HepG2 (cell line): Measurements from ENCODE around the gene TSKU. TPM values are rescaled to one million over a fixed set of nuclear protein-coding genes. Genes with fewer than 3 reads are reported as not detected.
A peak's percentile ranks its signal among the peaks of the same experiment; 100 is the strongest.

Experiments used
- EP300 ChIP-seq, 3 experiments: sonication (generic) in 1 of 3; formaldehyde crosslinking in 1 of 3; IDR thresholded peaks; 2 replicates each; pipeline versions ENCODE4 v1.5.1 to v1.6.1; 2011 to 2020; ENCODE audit warnings: low read depth in 2 of 3, low read length in 2 of 3, borderline replicate concordance in 1 of 3, improper control_type of control experiment in 1 of 3, mild to moderate bottlenecking in 1 of 3, missing genetic modification reagents in 1 of 3, moderate library complexity in 1 of 3
- ERF ChIP-seq: IDR thresholded peaks from 2 replicates; pipeline ENCODE4 v1.6.1; 2018; ENCODE audit warnings: missing biosample characterization, missing genetic modification reagents
- JARID2 ChIP-seq: sonication (generic); formaldehyde crosslinking; IDR thresholded peaks from 2 replicates; pipeline ENCODE4 v1.8.1; 2023; ENCODE audit warnings: missing genetic modification reagents, inconsistent platforms; ENCODE audit not compliant: insufficient replicate concordance
- NCOA2 ChIP-seq: sonication (generic); formaldehyde crosslinking; IDR thresholded peaks from 2 replicates; pipeline ENCODE4 v1.8.0; 2022; ENCODE audit warnings: inconsistent platforms
- PRPF4 ChIP-seq: fragments of 200-400 bp; formaldehyde crosslinking; IDR thresholded peaks from 2 replicates; pipeline ENCODE4 v1.6.1; 2016; ENCODE audit warnings: low read length, low read depth; ENCODE audit not compliant: poor library complexity, severe bottlenecking
- RAD21 ChIP-seq: fragments of 450-650 bp; formaldehyde crosslinking; IDR thresholded peaks from 2 replicates; pipeline ENCODE4 v1.5.0; 2020; ENCODE audit warnings: mild to moderate bottlenecking
- RERE ChIP-seq: IDR thresholded peaks from 2 replicates; pipeline ENCODE4 v1.6.1; 2016; ENCODE audit warnings: low read depth, missing genetic modification reagents, missing compliant biosample characterization
- REXO4 ChIP-seq: sonication (generic); formaldehyde crosslinking; IDR thresholded peaks from 2 replicates; pipeline ENCODE4 v1.8.0; 2022; ENCODE audit warnings: missing genetic modification reagents, mild to moderate bottlenecking, borderline replicate concordance
- SETDB1 ChIP-seq: sonication (generic); formaldehyde crosslinking; IDR thresholded peaks from 2 replicates; pipeline ENCODE4 v1.5.1; 2020; ENCODE audit warnings: missing genetic modification reagents, mild to moderate bottlenecking, borderline replicate concordance
- SRSF4 ChIP-seq: fragments of 200-400 bp; formaldehyde crosslinking; IDR thresholded peaks from one replicate; pipeline ENCODE4 v1.6.1; 2018; ENCODE audit warnings: mild to moderate bottlenecking, low read depth, low read length, moderate library complexity; ENCODE audit not compliant: poor library complexity, severe bottlenecking
- SSRP1 ChIP-seq: IDR thresholded peaks from 2 replicates; pipeline ENCODE4 v1.6.1; 2016; ENCODE audit warnings: control low read depth
- TBP ChIP-seq: sonication (generic); formaldehyde crosslinking; IDR thresholded peaks from 2 replicates; pipeline ENCODE4 v1.5.0; 2020; ENCODE audit warnings: missing genetic modification reagents
- ZBTB42 ChIP-seq: sonication (generic); formaldehyde crosslinking; IDR thresholded peaks from 2 replicates; pipeline ENCODE4 v1.5.0; 2020; ENCODE audit warnings: mild to moderate bottlenecking, missing genetic modification reagents
- ZNF260 ChIP-seq: sonication (generic); formaldehyde crosslinking; IDR thresholded peaks from 2 replicates; pipeline ENCODE4 v1.4.0; 2020; ENCODE audit warnings: missing genetic modification reagents, low read depth, mild to moderate bottlenecking, borderline replicate concordance
- ZNF510 ChIP-seq: sonication (generic); formaldehyde crosslinking; IDR thresholded peaks from 2 replicates; pipeline ENCODE4 v1.4.0; 2020; ENCODE audit warnings: low read depth, mild to moderate bottlenecking, missing genetic modification reagents
- ZNF567 ChIP-seq: sonication (generic); formaldehyde crosslinking; IDR thresholded peaks from 2 replicates; pipeline ENCODE4 v1.8.1; 2023; ENCODE audit warnings: mild to moderate bottlenecking, missing genetic modification reagents, borderline replicate concordance
- ZNF572 ChIP-seq: sonication (generic); formaldehyde crosslinking; IDR thresholded peaks from 2 replicates; pipeline ENCODE4 v1.5.1; 2020; ENCODE audit warnings: mild to moderate bottlenecking, missing genetic modification reagents
- ZNF574 ChIP-seq: sonication (generic); formaldehyde crosslinking; IDR thresholded peaks from 2 replicates; pipeline ENCODE4 v1.4.0; 2020; ENCODE audit warnings: missing genetic modification reagents
- ZNF605 ChIP-seq: sonication (generic); formaldehyde crosslinking; IDR thresholded peaks from 2 replicates; pipeline ENCODE4 v1.8.0; 2022; ENCODE audit warnings: mild to moderate bottlenecking, missing genetic modification reagents
- ZNF737 ChIP-seq: sonication (generic); formaldehyde crosslinking; IDR thresholded peaks from 2 replicates; pipeline ENCODE4 v1.5.0; 2020; ENCODE audit warnings: missing genetic modification reagents, mild to moderate bottlenecking, borderline replicate concordance
- ZNF746 ChIP-seq: sonication (generic); formaldehyde crosslinking; IDR thresholded peaks from 2 replicates; pipeline ENCODE4 v1.8.0; 2022; ENCODE audit warnings: mild to moderate bottlenecking, missing genetic modification reagents
- polyA plus RNA-seq, 8 experiments: library from polyadenylated mRNA; depleted of rRNA in 3 of 8; stranded (reverse) in 7 of 8; unstranded in 1 of 8; fragments of >200 nt; fragmentation: Illumina TruSeq in 4 of 8; extraction: Trizol in 4 of 8; gene quantifications; 2 replicates each; pipeline versions ENCODE4 v1.2.1 to v1.2.3, GENCODE V29; 2011 to 2016; ENCODE audit warnings: low read depth in 4 of 8, missing spikeins in 1 of 8, mixed read lengths in 1 of 8; ENCODE audit not compliant: insufficient read depth in 1 of 8
- total RNA-seq, 5 experiments: library from RNA; depleted of rRNA; stranded (reverse); fragments of >200 nt; fragmentation: Illumina TruSeq; extraction: Trizol; gene quantifications; 2 replicates each; pipeline ENCODE4 v1.2.3, GENCODE V29; 2016; ENCODE audit warnings: low read depth in 1 of 5

The TSKU gene
- total and polyA plus RNA-seq, 2 of the 13 experiments (the other 11 are each of a cell fraction or from before 2014, with no cell fraction given): 20.3 to 21.4 TPM

- TF ChIP-seq ZNF572 (no peak), SRSF4 (no peak), PRPF4 (no peak), JARID2 (CRISPR knock-in tag) (no peak), SSRP1 (CRISPR knock-in tag) (peak; percentile 62; the same call in 1 of the 2 replicates), REXO4 (CRISPR knock-in tag) (no peak), TBP (CRISPR knock-in tag) (no peak), NCOA2 (peak; percentile 60), ZNF260 (CRISPR knock-in tag) (no peak), ZNF574 (CRISPR knock-in tag) (peak; percentile 59), ZNF567 (no peak), EP300 (IDR thresholded peaks at IDR 0.05; ENCODE audit: low read depth in 2 of 2, low read length in 2 of 2) (peak; percentile 29 to 88; a peak in 2 of 4 replicates), EP300 (CRISPR knock-in tag; IDR thresholded peaks at IDR 0.05; ENCODE audit: borderline replicate concordance) (peak; percentile 91), ZNF510 (CRISPR knock-in tag) (no peak), RERE (CRISPR knock-in tag) (no peak), SETDB1 (no peak), ERF (peak; percentile 41; the same call in 1 of the 2 replicates), RAD21 (CRISPR knock-in tag) (no peak), ZNF737 (no peak), ZNF605 (CRISPR knock-in tag) (peak; percentile 51; the same call in 1 of the 2 replicates), ZBTB42 (no peak), ZNF746 (CRISPR knock-in tag) (peak; percentile 78)
These were observed 13.2 kb upstream of the TSKU start (continued) for GRCh38 chr11:76769645-76770586.
